Loucy (cell line): ENCODE results near the gene MACC1.

Experiments
- H2AFZ ChIP-seq: fragments of 200-600 bp; sonication (generic); 2 replicates; pipeline ENCODE4 v1.6.0; 2016; ENCODE audit warnings: antibody characterized with exemption, mild to moderate bottlenecking, low read length, moderate library complexity
- H3F3A ChIP-seq: fragments of 200-600 bp; 2 replicates; pipeline ENCODE4 v1.6.0; 2016; ENCODE audit warnings: antibody characterized with exemption, low read depth, mild to moderate bottlenecking
- H3K27me3 ChIP-seq: fragments of 200-600 bp; sonication (generic); 2 replicates; pipeline ENCODE4 v1.6.1; 2014; ENCODE audit warnings: low read length, mild to moderate bottlenecking; ENCODE audit not compliant: insufficient read depth, poor library complexity, severe bottlenecking
- H3K36me3 ChIP-seq: fragments of 200-600 bp; sonication (generic); 2 replicates; pipeline ENCODE4 v1.6.1; 2016; ENCODE audit warnings: low read length; ENCODE audit not compliant: insufficient read depth
- H3K4me1 ChIP-seq: fragments of 200-600 bp; sonication (generic); 2 replicates; pipeline ENCODE4 v1.5.1; 2014; ENCODE audit warnings: low read length, mild to moderate bottlenecking; ENCODE audit not compliant: insufficient read depth, poor library complexity, severe bottlenecking
- H3K4me2 ChIP-seq: fragments of 200-600 bp; sonication (generic); 2 replicates; pipeline ENCODE4 v1.6.0; 2014; ENCODE audit warnings: antibody characterized with exemption, low read length, low read depth, mild to moderate bottlenecking; ENCODE audit not compliant: poor library complexity, severe bottlenecking
- H3K4me3 ChIP-seq: fragments of 200-600 bp; sonication (generic); 2 replicates; pipeline ENCODE4 v1.5.1; 2014; ENCODE audit warnings: low read length, mild to moderate bottlenecking, mixed read lengths; ENCODE audit not compliant: poor library complexity, severe bottlenecking
- H3K79me2 ChIP-seq: fragments of 200-600 bp; sonication (generic); 2 replicates; pipeline ENCODE4 v1.6.1; 2014; ENCODE audit warnings: low read length; ENCODE audit not compliant: insufficient read depth
- H3K9ac ChIP-seq: fragments of 200-600 bp; sonication (generic); 2 replicates; pipeline ENCODE4 v1.6.0; 2014; ENCODE audit warnings: mild to moderate bottlenecking, low read depth, low read length, moderate library complexity; ENCODE audit not compliant: poor library complexity, severe bottlenecking
- H3K9me2 ChIP-seq: fragments of 200-600 bp; sonication (generic); replicated peaks from 2 replicates; pipeline ENCODE4 v1.6.1; 2016; ENCODE audit warnings: low read depth, low read length, mixed read lengths
- H3K9me3 ChIP-seq: fragments of 200-600 bp; sonication (generic); 2 replicates; pipeline ENCODE4 v1.6.1; 2014; ENCODE audit warnings: mild to moderate bottlenecking, antibody characterized with exemption, low read length, low read depth; ENCODE audit not compliant: insufficient read depth
- H4K20me1 ChIP-seq: fragments of 200-600 bp; sonication (generic); 2 replicates; pipeline ENCODE4 v1.6.0; 2014; ENCODE audit warnings: antibody characterized with exemption, low read length, mild to moderate bottlenecking; ENCODE audit not compliant: insufficient read depth, poor library complexity, severe bottlenecking
- EZH2phosphoT487 ChIP-seq: fragments of 200-600 bp; IDR thresholded peaks from 2 replicates; pipeline ENCODE4 v1.6.1; 2018; ENCODE audit warnings: antibody characterized with exemption, mild to moderate bottlenecking, moderate library complexity, borderline replicate concordance
- TF ChIP-seq, protein P1 (sequence below): fragments of 200-600 bp; sonication (generic); conservative IDR thresholded peaks from 2 replicates; pipeline ENCODE4 v1.5.1; 2014; ENCODE audit warnings: mild to moderate bottlenecking, antibody characterized with exemption, low read length

The MACC1 gene

GRCh38 chr7:20132585-20132984, 84.6 kb downstream of the MACC1 start:
- H3K79me2 ChIP-seq: no peaks in the 10 kb centered on the region
- H3K9me3 ChIP-seq: no peaks in the 10 kb centered on the region
- H3K9ac ChIP-seq: no peak overlapping the region
- no peak overlapping the region for H3K4me2 ChIP-seq
- H2AFZ ChIP-seq: no peak overlapping the region
- H3K27me3 ChIP-seq: no peaks in the 10 kb centered on the region
- no peak for TF ChIP-seq EZH2phosphoT487
- TF ChIP-seq, protein P1, sequence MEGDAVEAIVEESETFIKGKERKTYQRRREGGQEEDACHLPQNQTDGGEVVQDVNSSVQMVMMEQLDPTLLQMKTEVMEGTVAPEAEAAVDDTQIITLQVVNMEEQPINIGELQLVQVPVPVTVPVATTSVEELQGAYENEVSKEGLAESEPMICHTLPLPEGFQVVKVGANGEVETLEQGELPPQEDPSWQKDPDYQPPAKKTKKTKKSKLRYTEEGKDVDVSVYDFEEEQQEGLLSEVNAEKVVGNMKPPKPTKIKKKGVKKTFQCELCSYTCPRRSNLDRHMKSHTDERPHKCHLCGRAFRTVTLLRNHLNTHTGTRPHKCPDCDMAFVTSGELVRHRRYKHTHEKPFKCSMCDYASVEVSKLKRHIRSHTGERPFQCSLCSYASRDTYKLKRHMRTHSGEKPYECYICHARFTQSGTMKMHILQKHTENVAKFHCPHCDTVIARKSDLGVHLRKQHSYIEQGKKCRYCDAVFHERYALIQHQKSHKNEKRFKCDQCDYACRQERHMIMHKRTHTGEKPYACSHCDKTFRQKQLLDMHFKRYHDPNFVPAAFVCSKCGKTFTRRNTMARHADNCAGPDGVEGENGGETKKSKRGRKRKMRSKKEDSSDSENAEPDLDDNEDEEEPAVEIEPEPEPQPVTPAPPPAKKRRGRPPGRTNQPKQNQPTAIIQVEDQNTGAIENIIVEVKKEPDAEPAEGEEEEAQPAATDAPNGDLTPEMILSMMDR: no peak
- no peaks in the 10 kb centered on the region for H3F3A ChIP-seq
- peaks cover 6% of the 10 kb centered on the region for H3K4me1 ChIP-seq
- no peaks in the 10 kb centered on the region for H4K20me1 ChIP-seq
- H3K36me3 ChIP-seq: no peaks in the 10 kb centered on the region
- H3K4me3 ChIP-seq: no peak overlapping the region
- no peaks in the 10 kb centered on the region for H3K9me2 ChIP-seq

DNA sequence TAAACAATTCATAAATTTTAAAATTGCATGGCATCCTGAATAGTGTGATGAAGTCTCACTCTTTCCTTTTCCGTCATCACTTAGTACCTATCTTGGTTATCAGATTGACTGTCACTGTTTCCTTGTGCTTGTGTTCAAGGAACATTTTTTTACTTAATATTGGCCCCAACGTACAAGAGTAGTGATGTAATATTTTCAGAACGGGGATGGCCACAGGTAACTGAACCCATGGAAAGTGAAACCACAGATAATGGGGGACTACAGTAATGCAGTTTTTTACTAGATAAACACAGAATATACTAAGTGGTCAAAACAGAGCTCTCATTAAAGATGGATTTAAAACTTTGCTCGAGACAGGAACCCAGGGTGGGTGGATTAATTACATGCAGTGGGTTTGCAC, 85.4 kb downstream of the MACC1 start:
- Histone ChIP-seq H3K4me1 (peaks cover 6% of the 10 kb centered on the region), H4K20me1 (no peaks in the 10 kb centered on the region), H3K27me3 (no peaks in the 10 kb centered on the region), H3K36me3 (no peaks in the 10 kb centered on the region), H3K9me2 (no peaks in the 10 kb centered on the region), H2AFZ (no peak overlapping the region), H3K79me2 (no peaks in the 10 kb centered on the region), H3K4me3 (no peak overlapping the region), H3K9me3 (no peaks in the 10 kb centered on the region), H3F3A (no peaks in the 10 kb centered on the region), H3K4me2 (no peak overlapping the region), H3K9ac (no peak overlapping the region)
- TF ChIP-seq, protein P1: no peak
- TF ChIP-seq EZH2phosphoT487: no peak

- Histone ChIP-seq H3F3A (no peaks in the 10 kb centered on the region), H2AFZ (no peak overlapping the region), H3K4me3 (no peak overlapping the region), H3K4me1 (peaks cover 6% of the 10 kb centered on the region), H3K36me3 (no peaks in the 10 kb centered on the region), H4K20me1 (no peaks in the 10 kb centered on the region), H3K27me3 (no peaks in the 10 kb centered on the region), H3K9me3 (no peaks in the 10 kb centered on the region), H3K9ac (no peak overlapping the region), H3K9me2 (no peaks in the 10 kb centered on the region), H3K4me2 (no peak overlapping the region), H3K79me2 (no peaks in the 10 kb centered on the region)
- TF ChIP-seq, protein P1: no peak
- TF ChIP-seq EZH2phosphoT487: no peak
Measured at GRCh38 chr7:20129920-20130319, 87.3 kb downstream of the MACC1 start.
